ENCODE measurements around the gene CENPP.
"Not testable (repeated sequence)": the region's sequence is repeated elsewhere in the genome, so short reads cannot be mapped to it uniquely, and the experiment has no call there.

GRCh38 chr9:92411157-92411556 lies 85.4 kb downstream of the CENPP start:
- TF ChIP-seq CTCF (conservative IDR thresholded peaks at IDR 0.05 in 1 of 2, IDR thresholded peaks at IDR 0.05 in 1 of 2; ENCODE audit: extremely low read depth in 1 of 2, insufficient read depth in 1 of 2, low read depth in 1 of 2, low read length in 2 of 2); EZH2 (IDR thresholded peaks at IDR 0.05; ENCODE audit: borderline replicate concordance, low read length): not testable (repeated sequence)
